SU-DHL-6 (cell line): ENCODE measurements around the gene RPH3AL.

ENCODE experiments used
- H2AFZ ChIP-seq: fragments of 200-600 bp; sonication (generic); 2 replicates; pipeline ENCODE4 v1.6.1; 2014; ENCODE audit warnings: low read depth, mild to moderate bottlenecking, moderate library complexity, mixed read lengths, antibody characterized with exemption, low read length; ENCODE audit not compliant: severe bottlenecking
- H3F3A ChIP-seq: fragments of 200-600 bp; shearing (Covaris generic); 2 replicates; pipeline ENCODE4 v1.6.0; 2016; ENCODE audit warnings: antibody characterized with exemption, mild to moderate bottlenecking; ENCODE audit not compliant: insufficient read depth
- H3K27ac ChIP-seq: fragments of 200-600 bp; sonication (generic); 2 replicates; pipeline ENCODE4 v1.5.1; 2016; ENCODE audit warnings: low read depth, mild to moderate bottlenecking, low read length, moderate library complexity, mixed read lengths
- H3K27me3 ChIP-seq: fragments of 200-600 bp; sonication (generic), shearing (Covaris generic); 2 replicates; pipeline ENCODE4 v1.6.0; 2014; ENCODE audit warnings: mild to moderate bottlenecking, low read length
- H3K36me3 ChIP-seq: fragments of 200-600 bp; sonication (generic); 2 replicates; pipeline ENCODE4 v1.6.1; 2014; ENCODE audit warnings: mild to moderate bottlenecking, low read length, mixed read lengths
- H3K4me2 ChIP-seq: fragments of 300-600, 200-600 bp; shearing (Covaris generic), sonication (generic); 2 replicates; pipeline ENCODE4 v1.6.0; 2014; ENCODE audit warnings: low read length, low read depth, mild to moderate bottlenecking; ENCODE audit not compliant: poor library complexity, severe bottlenecking
- H3K4me3 ChIP-seq: fragments of 200-600 bp; sonication (generic); 2 replicates; pipeline ENCODE4 v1.5.1; 2014; ENCODE audit warnings: antibody characterized with exemption, low read length, mild to moderate bottlenecking, mixed read lengths; ENCODE audit not compliant: insufficient read depth, poor library complexity, severe bottlenecking
- H3K79me2 ChIP-seq: fragments of 200-600 bp; sonication (generic); 2 replicates; pipeline ENCODE4 v1.6.1; 2014; ENCODE audit warnings: mild to moderate bottlenecking, low read length, moderate library complexity; ENCODE audit not compliant: insufficient read depth
- H3K9ac ChIP-seq: fragments of 200-600 bp; sonication (generic); 2 replicates; pipeline ENCODE4 v1.7.0; 2014; ENCODE audit warnings: mild to moderate bottlenecking, low read length
- H3K9me2 ChIP-seq: fragments of 200-600 bp; sonication (generic); replicated peaks from 2 replicates; pipeline ENCODE4 v1.6.1; 2014; ENCODE audit warnings: low read length; ENCODE audit not compliant: insufficient read depth
- H3K9me3 ChIP-seq: fragments of 200-600 bp; sonication (generic); 2 replicates; pipeline ENCODE4 v1.6.1; 2014; ENCODE audit warnings: low read length, mixed read lengths; ENCODE audit not compliant: insufficient read depth
- H4K20me1 ChIP-seq: fragments of 200-600 bp; sonication (generic); 2 replicates; pipeline ENCODE4 v1.6.1; 2014; ENCODE audit warnings: low read depth, mild to moderate bottlenecking, antibody characterized with exemption, low read length, moderate library complexity, mixed read lengths
- CTCF ChIP-seq: fragments of 200-600 bp; sonication (generic); IDR thresholded peaks from one replicate; pipeline ENCODE4 v1.5.1; 2017; ENCODE audit warnings: antibody characterized with exemption, mild to moderate bottlenecking, low read length, moderate library complexity; ENCODE audit not compliant: insufficient read depth, poor library complexity, severe bottlenecking
- EZH2phosphoT487 ChIP-seq: fragments of 200-600 bp; sonication (generic), shearing (Covaris generic); conservative IDR thresholded peaks from 2 replicates; pipeline ENCODE4 v1.6.1; 2018; ENCODE audit warnings: mild to moderate bottlenecking, antibody characterized with exemption, low read length, moderate library complexity, mixed read lengths

Gene RPH3AL

GRCh38 chr17:266701-267667, 85.6 kb downstream of the RPH3AL start:
- no peaks in the 10 kb centered on the region for H3K9me2 ChIP-seq
- H4K20me1 ChIP-seq, result no peaks in the 10 kb centered on the region
- no peak overlapping the region for H3K27ac ChIP-seq
- TF ChIP-seq EZH2phosphoT487, result no peak
- no peak for TF ChIP-seq CTCF
- no peaks in the 10 kb centered on the region for H3K79me2 ChIP-seq
- H3K36me3 ChIP-seq, result no peaks in the 10 kb centered on the region
- H3K27me3 ChIP-seq, result no peaks in the 10 kb centered on the region
- H3F3A ChIP-seq, result no peaks in the 10 kb centered on the region
- H2AFZ ChIP-seq, result no peak overlapping the region
- H3K9ac ChIP-seq, result no peak overlapping the region
- no peak overlapping the region for H3K4me2 ChIP-seq
- H3K9me3 ChIP-seq, result no peaks in the 10 kb centered on the region
- no peak overlapping the region for H3K4me3 ChIP-seq

GRCh38 chr17:266219-266618, 86.4 kb downstream of the RPH3AL start:
- no peak overlapping the region for H3K27ac ChIP-seq
- H4K20me1 ChIP-seq, result no peaks in the 10 kb centered on the region
- H3F3A ChIP-seq, result no peaks in the 10 kb centered on the region
- H2AFZ ChIP-seq, result no peak overlapping the region
- no peak overlapping the region for H3K4me3 ChIP-seq
- no peaks in the 10 kb centered on the region for H3K9me3 ChIP-seq
- no peak overlapping the region for H3K4me2 ChIP-seq
- H3K9me2 ChIP-seq, result no peaks in the 10 kb centered on the region
- H3K9ac ChIP-seq, result no peak overlapping the region
- H3K79me2 ChIP-seq, result no peaks in the 10 kb centered on the region
- H3K36me3 ChIP-seq, result no peaks in the 10 kb centered on the region
- H3K27me3 ChIP-seq, result no peaks in the 10 kb centered on the region
- TF ChIP-seq EZH2phosphoT487 (no peak), CTCF (no peak)

DNA sequence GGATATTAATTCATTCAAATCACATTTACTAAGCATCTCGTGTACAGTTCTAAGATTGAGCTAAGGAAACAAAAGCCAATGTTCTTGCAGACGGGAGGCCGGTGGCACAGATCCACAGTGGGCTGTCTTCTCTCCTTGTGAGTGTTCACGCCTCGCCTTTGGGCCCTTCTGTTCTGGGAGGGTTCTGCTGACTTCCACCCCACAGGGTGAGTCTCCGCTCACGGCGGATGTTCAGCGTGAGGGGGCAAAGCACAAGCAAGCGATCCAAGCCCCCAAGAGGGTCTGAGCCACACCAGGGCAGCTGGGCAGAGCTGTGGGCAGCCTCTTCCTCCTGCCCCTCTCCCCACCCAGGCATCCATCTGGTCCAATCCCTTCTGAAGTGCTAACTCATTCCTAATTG, 86.9 kb downstream of the RPH3AL start:
- no peaks in the 10 kb centered on the region for H4K20me1 ChIP-seq
- no peaks in the 10 kb centered on the region for H3K36me3 ChIP-seq
- no peak overlapping the region for H3K27ac ChIP-seq
- no peak overlapping the region for H2AFZ ChIP-seq
- H3K9ac ChIP-seq, result no peak overlapping the region
- H3K9me3 ChIP-seq, result no peaks in the 10 kb centered on the region
- no peak overlapping the region for H3K4me3 ChIP-seq
- no peak overlapping the region for H3K4me2 ChIP-seq
- no peak for TF ChIP-seq CTCF
- TF ChIP-seq EZH2phosphoT487, result no peak
- H3K79me2 ChIP-seq, result no peaks in the 10 kb centered on the region
- H3K9me2 ChIP-seq, result no peaks in the 10 kb centered on the region
- no peaks in the 10 kb centered on the region for H3F3A ChIP-seq
- no peaks in the 10 kb centered on the region for H3K27me3 ChIP-seq
